NT2/D1 (cell line): ENCODE measurements around the gene PAQR3.

ENCODE experiments used
- SUZ12 ChIP-seq: IDR thresholded peaks from 2 replicates; pipeline ENCODE4 v1.6.1; 2011; ENCODE audit not compliant: insufficient read length, insufficient read depth; ENCODE audit errors: extremely low read depth
- YY1 ChIP-seq: IDR thresholded peaks from 2 replicates; pipeline ENCODE4 v1.6.1; 2011; ENCODE audit not compliant: insufficient read length, insufficient read depth
- ZNF274 ChIP-seq: IDR thresholded peaks from 2 replicates; pipeline ENCODE4 v1.6.1; 2011; ENCODE audit warnings: mild to moderate bottlenecking, low read depth, low read length

- no peak for TF ChIP-seq ZNF274
- TF ChIP-seq SUZ12: no peak
- TF ChIP-seq YY1: no peak
These were observed 2.2 kb downstream of the PAQR3 start for GRCh38 chr4:78936989-78937388.
